ENCODE measurements around the gene TRIM44. TPM values are rescaled to one million over a fixed set of nuclear protein-coding genes. Genes with fewer than 3 reads are reported as not detected.

TRIM44 gene
- total RNA-seq, 6 experiments from 2014 or later, result 13.9 to 37.1 (median 31.9) TPM

- 93% methylated on average over 2 of the region's 2 CpGs for WGBS (ENCODE audit: insufficient coverage, low coverage, low lambda C conversion rate, missing lambda C conversion rate)
- peak in 1 of 4 donors; percentile 44 for ATAC-seq
- Histone ChIP-seq H3K27ac (no peak overlapping the region), H3K4me1 (peaks cover 0 to 9% (median 0%) of the 10 kb centered on the region in 4 donors), H3K27me3 (no peaks in the 10 kb centered on the region), H3K36me3 (peaks cover 0 to 6% (median 3%) of the 10 kb centered on the region in 4 donors), H3K9me3 (no peaks in the 10 kb centered on the region), H3K4me3 (no peak overlapping the region)
- TF ChIP-seq CTCF (IDR thresholded peaks at IDR 0.05), result no peak
- no peak for DNase-seq
- intact Hi-C loops (cut with DNase I), result no loop called here
Observed at GRCh38 chr11:35723913-35724312, 61.3 kb downstream of the TRIM44 start.

DNA sequence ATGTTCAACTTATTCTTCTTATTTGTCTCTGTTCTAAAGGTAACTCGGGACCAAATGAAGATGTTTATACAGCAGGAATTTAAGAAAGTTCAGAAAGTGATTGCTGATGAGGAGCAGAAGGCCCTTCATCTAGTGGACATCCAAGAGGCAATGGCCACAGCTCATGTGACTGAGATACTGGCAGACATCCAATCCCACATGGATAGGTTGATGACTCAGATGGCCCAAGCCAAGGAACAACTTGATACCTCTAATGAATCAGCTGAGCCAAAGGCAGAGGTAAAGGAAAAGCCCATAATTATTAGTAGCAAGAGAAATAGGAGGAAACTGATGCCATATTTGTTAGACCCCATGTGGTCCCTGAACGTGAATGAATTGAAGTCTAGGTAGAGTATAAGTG is 63.3 kb downstream of the TRIM44 start:
- TF ChIP-seq POLR2A (IDR thresholded peaks at IDR 0.05), result no peak
- TF ChIP-seq CTCF (IDR thresholded peaks at IDR 0.05), result no peak
- intact Hi-C loops (cut with DNase I), result no loop called here
- ATAC-seq, result peak in 1 of 4 donors; percentile 66
- H3K36me3 ChIP-seq, result peaks cover 0 to 6% (median 4%) of the 10 kb centered on the region in 4 donors
- H3K27ac ChIP-seq, result no peak overlapping the region
- H3K4me1 ChIP-seq, result peaks cover 0 to 9% (median 0%) of the 10 kb centered on the region in 4 donors
- H3K4me3 ChIP-seq, result no peak overlapping the region
- peaks cover 0 to 3% (median 0%) of the 10 kb centered on the region in 4 donors for H3K9me3 ChIP-seq
- no peaks in the 10 kb centered on the region for H3K27me3 ChIP-seq
- DNase-seq, result no peak
- 96% methylated on average over 2 of the region's 2 CpGs for WGBS (ENCODE audit: insufficient coverage, low coverage, low lambda C conversion rate, missing lambda C conversion rate)

DNA sequence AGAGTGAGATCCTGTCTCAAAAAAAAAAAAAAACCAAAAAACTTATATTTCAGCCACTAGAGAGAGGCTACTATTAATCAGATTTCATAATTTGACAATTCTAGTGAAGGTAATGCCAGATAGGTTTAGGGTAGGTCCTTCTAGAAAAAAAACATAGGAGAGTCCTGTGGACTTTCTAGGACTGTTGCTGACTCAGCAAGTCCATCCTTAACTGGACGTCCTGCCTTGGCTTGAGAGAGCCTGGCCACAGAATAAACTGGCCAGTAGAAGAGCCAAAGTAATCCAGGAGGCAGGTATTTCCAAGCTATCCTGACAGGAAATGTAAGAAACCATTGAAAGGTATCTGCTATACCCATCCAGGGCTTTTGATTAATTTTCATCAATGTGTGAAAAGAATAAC is 64.6 kb downstream of the TRIM44 start:
- no peak for TF ChIP-seq CTCF (IDR thresholded peaks at IDR 0.05)
- TF ChIP-seq POLR2A (IDR thresholded peaks at IDR 0.05), result no peak
- Histone ChIP-seq H3K27me3 (no peaks in the 10 kb centered on the region), H3K4me3 (no peak overlapping the region), H3K4me1 (peaks cover 0 to 9% (median 0%) of the 10 kb centered on the region in 4 donors), H3K36me3 (peaks cover 0 to 6% (median 4%) of the 10 kb centered on the region in 4 donors), H3K9me3 (peaks cover 0 to 3% (median 0%) of the 10 kb centered on the region in 4 donors), H3K27ac (no peak overlapping the region)
- 0% methylated on average over 1 of the region's 1 CpG for WGBS (ENCODE audit: insufficient coverage, low coverage, low lambda C conversion rate, missing lambda C conversion rate)
- intact Hi-C loops (cut with DNase I), result no loop called here
- ATAC-seq (peak in 1 of 4 donors; percentile 68), DNase-seq (no peak)

- H3K27me3 ChIP-seq, result no peaks in the 10 kb centered on the region
- intact Hi-C loops (cut with DNase I), result no loop called here
- H3K27ac ChIP-seq, result no peak overlapping the region
- H3K36me3 ChIP-seq, result peaks cover 0 to 6% (median 4%) of the 10 kb centered on the region in 4 donors
- TF ChIP-seq POLR2A (IDR thresholded peaks at IDR 0.05) (no peak), CTCF (IDR thresholded peaks at IDR 0.05) (no peak)
- no peak for DNase-seq
- no peak for ATAC-seq
- peaks cover 0 to 3% (median 0%) of the 10 kb centered on the region in 4 donors for H3K9me3 ChIP-seq
- H3K4me1 ChIP-seq, result peaks cover 0 to 19% (median 2%) of the 10 kb centered on the region in 4 donors
- H3K4me3 ChIP-seq, result no peak overlapping the region
Observed at GRCh38 chr11:35730254-35730653, 67.7 kb downstream of the TRIM44 start.

All from right lobe of liver (tissue), 6 donors.